HG03354 (cell line): Measurements from ENCODE around the gene KPNB1.
"Not testable (repeated sequence)": the region's sequence is repeated elsewhere in the genome, so short reads cannot be mapped to it uniquely, and the experiment has no call there.

ENCODE experiments used
- ATAC-seq: cut with Tn5 transposase; IDR thresholded peaks from one replicate; pipeline ENCODE4 v1.9.1; 2021; ENCODE audit warnings: mild to moderate bottlenecking; ENCODE audit not compliant: unreplicated experiment, poor library complexity, severe bottlenecking

The KPNB1 gene

DNA sequence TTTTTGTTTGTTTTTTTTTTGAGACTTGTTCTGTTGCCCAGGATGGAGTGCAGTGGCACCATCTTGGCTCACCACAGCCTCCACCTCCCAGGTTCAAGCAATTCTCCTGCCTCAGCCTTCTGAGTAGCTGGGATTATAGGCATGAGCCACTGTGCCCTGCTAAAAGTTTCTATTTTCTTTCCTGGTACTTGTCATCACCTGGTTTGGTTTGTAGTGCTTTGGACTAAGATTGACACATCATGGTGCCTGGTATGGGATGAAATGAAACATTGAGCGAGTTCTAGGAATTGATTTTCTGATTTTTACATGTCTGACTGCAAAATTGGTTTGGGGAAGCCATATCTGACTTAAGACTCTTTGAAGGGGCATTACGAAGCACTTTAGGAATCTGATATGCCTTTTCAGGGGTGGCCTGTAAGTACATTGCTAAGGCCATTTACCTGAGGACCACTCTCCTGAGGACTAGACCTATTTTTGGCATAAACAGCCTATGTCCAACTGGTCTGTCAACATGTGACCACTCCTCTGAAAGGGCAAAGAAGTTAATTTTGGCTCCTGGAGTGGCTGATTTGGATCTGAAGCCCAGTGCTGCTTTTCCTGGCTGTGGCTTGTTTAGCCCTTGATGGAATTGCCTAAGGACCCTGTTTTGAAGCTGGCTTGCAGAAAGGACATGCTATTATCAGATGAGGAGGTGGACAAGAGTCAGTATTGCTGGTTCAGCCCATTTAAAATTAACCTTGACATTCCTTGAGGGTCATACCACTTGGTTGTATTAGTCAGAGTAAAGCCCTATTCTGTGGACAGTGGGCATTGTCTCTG lies 25.9 kb downstream of the KPNB1 start:
- ATAC-seq, result no peak

DNA sequence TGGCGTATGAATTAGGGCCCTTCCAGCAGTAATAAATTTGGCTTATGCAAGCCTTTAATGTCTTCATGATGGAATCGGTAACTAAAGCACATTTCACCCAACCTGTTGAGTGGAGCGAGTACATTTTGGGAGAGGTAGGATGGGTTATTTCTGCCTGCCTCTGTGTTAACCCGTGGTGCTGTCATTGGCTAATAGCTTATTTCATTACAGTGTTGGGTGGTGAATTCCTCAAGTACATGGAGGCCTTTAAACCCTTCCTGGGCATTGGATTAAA lies 26.4 kb downstream of the KPNB1 start:
- ATAC-seq, result no peak

DNA sequence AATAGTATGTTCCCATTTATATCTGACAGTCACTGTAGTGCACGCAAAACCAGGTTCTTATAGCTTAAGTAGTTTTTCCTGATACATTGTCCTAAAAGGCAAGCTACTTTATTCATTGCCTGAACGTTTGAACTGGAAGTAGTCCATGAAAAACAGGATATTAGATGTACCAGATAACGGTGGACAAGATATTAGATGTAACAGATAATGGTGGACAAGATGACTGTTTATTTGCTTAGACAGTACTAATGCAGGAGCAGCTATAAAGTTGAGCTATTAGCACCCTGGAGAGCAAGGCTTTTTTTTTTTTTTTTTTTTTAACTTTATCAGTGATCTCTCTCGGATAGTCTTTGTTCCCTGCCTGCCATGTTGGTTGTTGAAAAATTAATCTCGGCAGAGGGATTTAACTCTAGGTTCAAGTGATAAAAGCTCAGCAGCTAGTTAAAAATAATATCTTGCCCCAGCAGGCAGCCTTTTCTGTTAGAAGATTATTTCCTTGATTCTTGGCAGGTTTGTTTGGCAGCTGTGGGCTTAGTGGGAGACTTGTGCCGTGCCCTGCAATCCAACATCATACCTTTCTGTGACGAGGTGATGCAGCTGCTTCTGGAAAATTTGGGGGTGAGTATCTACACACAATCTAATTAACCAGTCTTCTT lies 26.9 kb downstream of the KPNB1 start:
- no peak for ATAC-seq

DNA sequence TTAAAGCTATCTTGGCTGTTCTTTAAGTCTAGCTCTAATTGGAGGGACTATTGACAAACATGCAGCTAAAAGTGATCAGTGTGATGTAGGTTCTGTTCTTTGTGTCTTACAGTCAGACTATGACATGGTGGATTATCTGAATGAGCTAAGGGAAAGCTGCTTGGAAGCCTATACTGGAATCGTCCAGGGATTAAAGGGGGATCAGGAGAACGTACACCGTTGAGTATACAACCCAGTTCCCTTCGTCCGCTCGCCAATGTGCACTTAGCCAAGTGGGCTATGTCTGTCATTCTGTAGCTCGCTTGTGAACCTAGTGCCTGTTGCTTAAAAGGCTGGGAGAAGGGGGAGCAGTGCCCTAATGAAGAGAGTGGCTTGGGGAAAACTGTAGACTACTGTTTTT lies 28.5 kb downstream of the KPNB1 start:
- no peak for ATAC-seq

DNA sequence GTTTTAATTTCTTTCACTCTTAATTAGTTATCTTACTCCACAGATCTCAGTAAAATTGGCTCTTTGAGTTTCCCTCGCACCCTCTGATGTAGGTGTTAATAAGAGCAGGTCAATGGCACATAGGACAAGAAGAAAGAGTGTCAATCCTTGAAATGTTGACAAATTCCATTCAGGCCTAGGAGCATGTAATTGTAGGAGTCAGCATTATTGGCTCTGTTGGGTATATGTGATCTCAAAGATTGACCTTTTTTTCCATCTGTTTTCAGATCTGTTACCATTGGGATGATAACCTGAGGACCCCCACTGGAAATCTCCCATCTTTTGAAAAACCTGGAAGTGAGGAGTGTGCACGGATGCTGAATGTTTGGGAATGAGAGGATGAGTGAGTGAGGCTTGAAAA lies 32.4 kb downstream of the KPNB1 start:
- no peak for ATAC-seq

DNA sequence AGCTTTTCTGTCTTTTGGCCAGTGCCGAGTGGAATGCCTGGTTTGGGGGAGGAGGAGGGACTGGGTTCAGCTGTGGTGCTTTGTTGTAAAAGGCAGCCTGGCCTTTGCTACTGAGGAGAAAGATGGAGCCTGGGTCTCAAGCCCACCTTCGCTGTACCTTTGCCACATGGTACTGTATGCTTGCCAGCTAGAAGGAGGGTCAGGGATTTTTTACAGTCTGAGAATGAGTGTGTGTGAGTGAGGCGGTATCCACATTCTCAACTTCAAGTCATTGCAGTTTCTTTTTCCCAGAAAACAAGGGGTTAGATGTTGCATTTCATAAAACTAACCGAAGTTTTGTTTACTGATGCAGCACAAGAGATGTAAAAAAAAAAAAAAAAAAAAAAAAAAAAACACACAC lies 33.0 kb downstream of the KPNB1 start:
- not testable (repeated sequence) for ATAC-seq

DNA sequence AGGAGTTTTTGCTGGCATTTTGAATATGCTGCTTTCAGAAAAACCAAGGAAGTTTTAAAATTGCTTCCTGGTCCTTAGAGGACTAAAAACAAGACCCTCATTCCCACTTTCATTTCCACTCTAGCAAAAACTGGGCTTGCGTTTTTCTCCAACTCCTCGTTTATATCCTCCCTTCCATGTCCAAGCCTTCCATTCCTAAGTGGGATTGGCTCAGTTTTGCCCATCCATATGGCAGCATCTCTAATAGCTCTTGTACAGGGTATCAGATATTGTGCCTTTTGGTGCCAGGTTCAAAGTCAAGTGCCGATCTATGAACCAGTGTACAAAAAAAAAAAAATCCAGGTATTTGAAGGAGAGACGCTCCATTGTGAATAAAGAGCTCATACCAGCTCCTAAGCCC lies 34.3 kb downstream of the KPNB1 start:
- ATAC-seq, result no peak

DNA sequence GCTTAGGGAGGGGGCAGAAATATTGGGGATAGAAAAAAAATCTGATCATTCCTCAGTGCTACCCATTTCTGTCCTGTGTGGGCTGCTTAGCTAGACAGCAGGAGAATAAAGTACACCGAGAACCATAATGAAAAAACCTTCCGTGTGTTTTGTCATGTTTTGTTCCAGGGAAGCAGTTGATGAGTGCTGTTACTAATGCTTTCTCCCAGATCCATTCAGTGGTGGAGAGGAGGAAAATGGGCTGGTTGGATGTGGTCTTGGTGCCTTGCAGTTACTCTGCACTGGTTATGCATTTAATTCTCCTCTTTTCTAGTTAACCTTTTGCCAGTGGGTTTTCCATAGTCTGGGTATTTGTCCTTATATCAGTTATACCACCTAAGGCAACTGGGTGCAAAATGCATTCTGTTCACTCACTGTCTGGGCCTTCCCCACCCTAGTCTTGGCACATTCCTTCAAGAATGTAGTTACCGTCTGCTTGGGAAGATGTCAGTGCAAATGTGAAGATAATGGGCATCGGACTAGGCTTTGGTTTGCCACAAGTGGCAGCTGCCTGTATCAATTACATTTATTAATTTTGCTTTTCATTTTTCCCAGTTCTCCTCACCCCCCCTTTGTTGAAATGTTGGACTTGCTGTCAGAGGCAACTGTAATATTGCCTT lies 34.9 kb downstream of the KPNB1 start:
- no peak for ATAC-seq

DNA sequence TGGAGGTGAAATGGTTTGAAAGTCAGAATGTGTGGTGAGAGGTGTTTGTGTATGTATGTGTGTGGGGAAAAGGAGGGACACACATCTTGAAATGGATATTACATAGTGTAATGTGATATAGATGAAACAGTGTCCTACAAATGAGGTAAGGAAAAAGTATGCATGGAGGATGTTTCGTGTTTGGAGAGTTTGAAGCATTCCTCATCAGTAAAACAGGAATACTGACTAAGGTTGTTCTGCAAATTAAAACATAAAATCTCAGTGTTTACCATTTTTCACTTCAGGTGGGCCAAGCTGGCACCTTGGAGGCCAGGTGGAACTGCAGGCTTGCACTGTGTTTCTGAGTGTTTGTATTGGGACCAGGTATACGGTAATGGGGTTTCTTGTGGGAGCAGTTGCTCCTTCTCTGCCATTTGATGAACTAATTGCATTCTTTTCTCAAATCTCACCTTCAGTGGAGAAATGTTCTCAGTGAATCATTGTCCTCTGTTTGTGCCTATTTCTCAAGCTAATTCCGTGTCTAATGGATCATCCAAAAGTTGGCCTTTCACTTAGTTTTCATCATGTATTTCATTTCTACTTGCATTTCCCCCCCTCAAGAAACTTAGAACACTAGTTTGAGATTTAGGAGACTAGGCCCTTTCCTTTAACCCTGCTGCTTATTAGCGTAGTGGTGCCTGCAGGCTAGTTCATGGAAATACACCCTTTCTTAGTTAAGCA lies 36.0 kb downstream of the KPNB1 start:
- ATAC-seq, result no peak

DNA sequence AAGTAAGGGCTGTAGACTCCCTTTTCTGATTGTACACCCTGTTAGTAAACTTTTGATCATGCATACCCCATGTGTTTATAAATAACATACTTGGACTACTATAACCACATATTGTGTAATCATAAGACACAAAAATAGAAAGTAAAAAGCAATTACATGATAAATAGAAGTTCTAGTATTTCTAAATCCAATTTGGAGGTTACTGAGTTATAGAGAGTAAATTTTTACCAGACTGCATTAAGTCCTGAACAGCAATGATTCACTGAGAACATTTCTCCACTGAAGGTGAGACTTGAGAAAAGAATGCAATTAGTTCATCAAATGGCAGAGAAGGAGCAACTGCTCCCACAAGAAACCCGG lies 36.5 kb downstream of the KPNB1 start:
- no peak for ATAC-seq

DNA sequence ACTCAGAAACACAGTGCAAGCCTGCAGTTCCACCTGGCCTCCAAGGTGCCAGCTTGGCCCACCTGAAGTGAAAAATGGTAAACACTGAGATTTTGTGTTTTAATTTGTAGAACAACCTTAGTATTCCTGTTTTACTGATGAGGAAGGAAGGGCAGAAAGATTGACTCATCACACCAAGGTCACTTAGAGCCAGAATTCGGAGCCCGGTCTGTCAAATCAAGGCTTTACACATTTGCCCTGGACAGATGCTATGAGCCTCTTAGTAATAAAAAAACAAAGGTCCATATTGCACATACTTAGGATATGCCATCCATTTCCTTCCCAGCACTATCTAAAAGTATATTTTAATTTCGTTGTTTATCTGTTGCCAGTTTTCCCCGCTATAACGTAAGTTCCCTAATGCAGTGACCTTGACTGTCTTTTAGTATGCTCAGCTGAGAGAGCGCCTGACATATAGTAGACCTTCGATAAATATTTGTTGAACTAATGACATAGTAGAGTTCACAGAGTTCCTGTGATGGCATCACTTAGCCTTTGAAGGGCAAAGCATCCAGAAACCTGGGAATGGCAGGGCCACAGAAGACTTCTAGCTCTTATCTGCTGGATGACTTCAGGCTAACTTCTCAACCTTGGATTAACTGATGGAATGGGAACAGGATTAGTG lies 37.1 kb downstream of the KPNB1 start:
- ATAC-seq, result no peak

DNA sequence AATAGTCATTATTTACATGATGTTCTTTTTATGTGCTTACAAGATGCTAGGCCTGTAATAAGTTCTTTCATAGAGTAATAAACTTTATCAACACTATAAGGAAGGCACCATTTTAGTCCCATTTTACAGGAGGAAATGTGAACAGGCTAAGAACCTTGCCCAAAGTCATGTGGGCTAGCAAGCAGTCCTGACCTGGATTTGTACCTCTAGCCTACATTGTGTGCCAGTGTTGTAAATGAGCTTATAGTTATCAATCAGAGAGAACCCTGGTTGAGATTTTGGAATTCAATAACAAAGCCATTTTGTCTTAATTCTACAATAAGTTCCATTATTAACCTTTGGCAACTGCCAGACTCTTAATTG lies 37.6 kb downstream of the KPNB1 start:
- no peak for ATAC-seq

DNA sequence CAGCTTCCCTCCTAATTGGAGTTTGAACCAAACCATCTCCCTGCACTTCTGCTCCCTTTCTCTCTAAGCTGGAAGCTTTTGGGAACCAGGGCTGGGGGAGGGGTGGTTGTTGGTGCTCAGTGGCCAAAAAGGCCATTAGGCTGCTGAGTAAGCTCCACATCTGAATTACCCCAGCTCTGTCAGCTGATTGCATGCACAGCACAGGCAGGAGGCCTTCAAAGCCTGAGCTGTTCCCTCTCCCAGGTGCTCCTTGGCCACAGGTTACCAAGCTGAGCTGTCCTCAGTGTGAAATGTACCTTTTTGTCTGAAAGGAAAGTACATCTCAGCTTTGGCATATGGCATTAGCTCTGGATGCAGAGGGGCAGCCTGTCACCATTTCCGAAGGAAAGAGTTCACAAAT lies 38.0 kb downstream of the KPNB1 start:
- ATAC-seq, result no peak

DNA sequence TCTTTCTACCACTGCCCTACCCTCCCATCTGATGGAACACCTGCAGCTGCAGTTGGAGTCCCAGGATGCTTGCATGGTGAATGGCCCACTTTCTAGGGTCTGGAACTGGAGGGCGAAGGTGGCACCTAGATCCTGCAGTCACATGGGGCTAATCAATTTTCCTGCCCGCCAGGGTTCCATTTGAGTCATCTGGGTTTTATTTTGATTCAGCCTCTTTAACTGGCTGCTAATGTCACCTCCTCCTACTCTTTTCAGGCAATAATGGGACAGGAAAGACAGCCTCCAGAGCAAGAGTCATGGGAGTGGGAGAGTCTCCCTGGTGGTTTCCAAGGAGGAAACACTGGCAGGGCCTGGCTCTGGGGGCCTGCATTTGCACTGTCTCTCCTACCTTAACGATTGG lies 40.4 kb downstream of the KPNB1 start:
- no peak for ATAC-seq

DNA sequence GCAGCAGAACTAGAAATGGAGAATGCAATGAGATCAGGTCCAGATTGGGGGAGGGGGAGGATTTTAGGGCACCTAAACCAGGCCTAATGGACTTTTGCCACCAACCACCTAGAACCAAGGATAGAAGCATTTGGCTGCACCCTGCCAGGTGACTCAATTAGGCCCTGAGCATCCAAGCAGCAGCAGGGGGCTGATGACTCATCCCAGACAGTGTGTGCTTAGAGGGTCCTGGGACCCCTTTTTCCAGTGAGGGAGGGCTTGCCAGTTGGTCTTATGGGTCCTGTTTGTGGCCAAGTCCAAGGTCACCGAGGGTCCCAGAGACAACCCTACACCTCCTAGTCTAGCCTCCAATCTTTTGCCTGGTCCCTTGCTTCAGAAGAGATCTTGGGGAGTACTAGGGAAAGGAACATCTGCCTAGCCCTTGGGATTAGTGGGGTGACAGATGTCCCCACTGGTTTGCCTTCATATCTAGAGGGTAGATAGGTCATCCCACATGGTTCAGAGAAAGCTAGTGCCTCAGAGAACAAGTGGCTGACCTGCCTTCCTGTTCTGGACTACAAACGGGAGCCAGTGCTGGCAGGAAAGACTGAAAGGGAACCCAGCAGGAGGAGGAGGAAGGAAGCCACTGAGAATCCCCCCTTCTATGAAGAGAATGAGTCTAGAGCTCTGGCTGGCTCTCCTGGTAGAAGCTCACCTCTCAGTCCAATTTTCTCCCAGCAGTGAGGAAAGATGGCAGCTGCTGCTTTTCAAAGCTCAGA lies 42.6 kb downstream of the KPNB1 start:
- no peak for ATAC-seq

DNA sequence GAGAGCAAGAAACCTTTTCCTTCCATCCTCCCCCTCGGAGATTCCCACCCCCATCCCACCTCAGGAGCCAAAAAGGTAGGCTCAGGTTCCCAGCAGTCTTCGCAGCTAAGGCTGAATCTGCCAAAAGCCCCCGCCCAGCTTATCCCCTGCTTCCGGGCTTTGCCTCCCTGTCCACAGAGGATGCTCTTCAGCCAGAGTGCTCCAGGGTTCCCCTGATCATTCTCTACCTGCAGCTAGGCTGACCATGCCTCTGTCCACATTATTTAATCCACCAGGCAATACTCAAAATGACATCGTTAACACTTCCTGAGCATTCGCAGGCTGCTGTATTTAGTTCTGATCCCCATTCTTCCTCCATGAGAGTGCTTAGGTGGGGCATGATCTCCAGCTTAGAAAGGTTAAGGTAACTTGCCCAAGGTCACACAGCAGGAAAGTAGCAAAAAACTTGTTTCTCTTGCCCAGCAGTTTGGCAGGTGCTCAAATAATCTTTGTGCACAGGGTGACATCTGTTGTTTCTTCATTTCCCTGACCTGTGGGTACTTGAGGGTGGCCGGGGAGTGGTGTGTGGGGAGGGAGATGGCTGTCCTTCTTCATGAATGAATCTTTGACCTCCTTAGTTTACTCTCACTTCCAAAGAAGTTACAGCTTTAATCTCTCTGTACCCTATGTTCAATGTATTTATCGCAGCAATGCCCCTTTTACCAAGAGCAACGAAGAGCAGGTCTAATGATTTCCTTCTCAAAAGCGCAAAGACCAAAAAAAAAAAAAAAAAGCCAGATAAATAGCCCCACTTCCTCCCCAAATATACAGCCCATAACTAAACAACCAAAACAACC lies 43.4 kb downstream of the KPNB1 start:
- ATAC-seq, result no peak

DNA sequence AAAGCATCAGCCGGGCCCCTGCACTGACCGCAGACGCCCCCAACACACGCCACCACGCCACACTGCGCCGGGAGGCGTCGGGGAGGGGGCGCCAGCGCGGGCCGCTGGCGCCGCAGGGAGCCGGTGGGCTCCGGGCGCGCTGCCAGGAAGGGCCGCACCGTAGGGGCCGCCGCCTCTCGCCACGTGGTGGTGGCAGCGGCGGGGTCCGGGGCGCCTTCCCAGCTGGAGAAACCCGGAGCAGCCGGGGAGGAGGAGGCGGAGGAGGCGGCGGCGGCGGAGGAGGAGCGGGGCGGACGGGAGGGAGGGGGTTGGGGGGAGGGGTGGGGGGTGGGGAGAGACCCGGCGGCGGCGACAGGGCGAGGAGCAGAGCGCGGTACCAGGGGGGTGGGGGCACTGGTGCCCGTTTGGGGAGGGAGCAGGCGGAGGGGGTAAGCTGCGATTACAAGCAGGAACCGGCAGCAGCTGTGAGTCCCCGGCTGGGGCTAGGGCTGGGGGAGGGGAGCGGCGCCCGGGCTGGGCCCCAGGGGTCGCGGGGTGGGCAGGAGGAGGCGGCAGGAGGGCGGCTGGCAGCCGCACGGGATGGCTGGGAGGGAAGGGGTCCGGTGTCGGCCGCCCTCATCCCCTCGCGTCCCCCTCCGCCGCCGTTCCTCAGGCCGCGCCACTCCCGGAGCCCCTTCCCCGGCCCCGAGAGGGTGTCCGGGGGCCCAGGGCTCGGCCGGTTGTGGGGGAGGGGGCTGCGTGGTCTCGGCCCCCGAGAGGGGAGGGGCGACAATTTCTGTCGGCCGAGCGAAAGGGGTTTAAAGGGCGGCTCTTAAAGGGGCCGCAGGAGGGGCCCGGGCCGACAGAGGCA lies 44.2 kb downstream of the KPNB1 start, which contains the start of gene TBKBP1:
TSS of gene TBKBP1 (plus strand) at position 431 of the 850 bp plus-strand sequence. CDS start 1,952 bp downstream, outside the sequence.
- ATAC-seq, result no peak
